Activated T-cell treated with anti-CD3 and anti-CD28 coated beads, Interleukin-2, amount 50 U/mL, for 72 hours (primary cell): Measurements from ENCODE around the gene CDH4. TPM values are rescaled to one million over a fixed set of nuclear protein-coding genes. Genes with fewer than 3 reads are reported as not detected.

Source experiments
- ATAC-seq, 2 donors: fragments of 150-1000 bp; cut with Tn5 transposase; replicated peaks in 1 of 2; 2 replicates each; pipeline ENCODE4 v1.10.0; 2021; ENCODE audit warnings: moderate library complexity in 2 of 2, mild to moderate bottlenecking in 1 of 2
- DNase-seq, 2 donors: peaks; one replicate each; pipeline ENCODE4 v3.0.0; 2021 to 2022; ENCODE audit warnings: mixed read lengths in 1 of 2
- H3K27ac Mint-ChIP-seq: one replicate; pipeline ENCODE4 v1.8.0; 2022; ENCODE audit warnings: mild to moderate bottlenecking, moderate library complexity, mixed read lengths
- H3K27me3 Mint-ChIP-seq: one replicate; pipeline ENCODE4 v1.8.0; 2022; ENCODE audit warnings: low read depth, mixed read lengths
- H3K36me3 Mint-ChIP-seq, 2 donors: one replicate each; pipeline ENCODE4 v1.8.0; 2022; ENCODE audit warnings: mixed read lengths in 2 of 2, mild to moderate bottlenecking in 1 of 2; ENCODE audit not compliant: insufficient read depth in 2 of 2
- H3K4me1 Mint-ChIP-seq: one replicate; pipeline ENCODE4 v1.8.0; 2022; ENCODE audit warnings: low read depth, mixed read lengths
- H3K4me3 Mint-ChIP-seq, 2 donors: one replicate each; pipeline ENCODE4 v1.8.0; 2022; ENCODE audit warnings: mild to moderate bottlenecking in 2 of 2, mixed read lengths in 2 of 2, moderate library complexity in 2 of 2
- H3K9me3 Mint-ChIP-seq, 2 donors: one replicate each; pipeline ENCODE4 v1.8.0; 2022; ENCODE audit warnings: mixed read lengths in 2 of 2
- total RNA-seq, 2 donors: library from RNA; stranded (reverse); gene quantifications; one replicate each; pipeline ENCODE4 v1.2.3, GENCODE V29; 2022

The CDH4 gene
- total RNA-seq, 2 donors from 2014 or later = 0.17 to 0.35 TPM

DNA sequence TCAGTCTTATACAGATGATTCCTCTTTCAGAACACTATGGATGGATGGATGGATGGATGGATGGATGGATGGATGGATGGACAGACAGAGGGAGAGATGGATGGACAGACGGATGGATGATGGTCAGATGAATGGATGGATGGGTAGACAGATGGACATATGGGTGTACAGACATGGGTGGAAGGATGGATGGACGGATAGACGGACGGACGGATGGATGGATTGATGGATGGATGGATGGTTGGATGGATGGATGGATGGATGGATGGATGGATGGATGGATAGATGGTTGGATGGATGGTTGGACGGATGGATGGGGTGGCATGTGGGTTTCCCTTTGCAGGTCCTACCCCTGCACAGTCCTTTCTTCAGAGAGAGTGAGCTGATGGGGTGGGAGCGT is 320.7 kb downstream of the CDH4 start:
- ATAC-seq (no peak), DNase-seq (no peak)
- no peaks in the 10 kb centered on the region for H3K36me3 Mint-ChIP-seq
- no peak overlapping the region for H3K4me3 Mint-ChIP-seq
- no peaks in the 10 kb centered on the region for H3K27me3 Mint-ChIP-seq
- no peaks in the 10 kb centered on the region for H3K4me1 Mint-ChIP-seq
- peaks cover 0 to 2% of the 10 kb centered on the region in 2 donors for H3K9me3 Mint-ChIP-seq
- H3K27ac Mint-ChIP-seq = no peak overlapping the region

DNA sequence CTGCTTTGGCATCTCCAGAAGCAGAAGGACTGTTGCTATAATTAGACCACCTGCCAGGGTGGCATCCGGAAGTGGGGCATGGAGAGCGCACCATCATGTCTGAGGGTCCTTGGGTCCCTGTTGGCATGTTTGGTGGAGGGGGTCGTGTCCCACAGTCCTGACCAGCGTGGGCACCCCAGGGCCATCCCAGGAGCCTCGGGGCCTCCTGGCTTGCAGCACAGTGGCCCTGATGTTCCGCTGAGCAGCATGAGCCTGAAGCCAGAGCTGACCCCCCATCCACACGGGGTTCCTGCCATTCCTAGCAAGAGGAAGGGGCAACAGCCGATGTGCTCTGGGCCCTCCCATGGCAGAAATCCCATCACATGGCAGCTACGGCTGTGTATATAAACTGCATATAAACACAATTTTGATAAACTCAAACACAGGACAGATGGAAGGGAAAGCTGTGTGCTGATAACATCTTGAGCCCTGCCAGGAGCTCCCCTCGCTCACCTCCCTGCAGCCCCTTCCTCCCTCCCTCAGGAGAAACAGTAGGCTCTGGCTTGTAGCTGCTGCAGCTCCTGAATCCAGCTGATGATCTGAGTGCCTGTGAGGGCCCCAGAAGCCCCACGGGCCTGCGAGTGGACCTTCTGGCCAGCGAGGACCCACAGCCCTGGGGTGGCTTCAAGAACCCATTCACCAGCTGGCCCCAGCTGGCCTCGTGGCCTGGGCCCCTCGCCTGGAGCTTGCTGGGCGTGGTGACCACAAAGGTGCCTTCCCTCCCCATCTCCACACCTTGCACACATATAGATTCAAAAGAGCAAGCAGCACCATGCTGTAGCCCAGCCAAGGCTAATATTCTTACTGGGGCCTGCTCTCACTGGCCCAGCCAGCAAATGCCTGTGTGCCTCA is 321.6 kb downstream of the CDH4 start:
- Mint-ChIP-seq H3K9me3 (peaks cover 0 to 2% of the 10 kb centered on the region in 2 donors), H3K27ac (no peak overlapping the region), H3K4me3 (no peak overlapping the region), H3K27me3 (no peaks in the 10 kb centered on the region), H3K36me3 (no peaks in the 10 kb centered on the region), H3K4me1 (no peaks in the 10 kb centered on the region)
- DNase-seq (no peak), ATAC-seq (no peak)

DNA sequence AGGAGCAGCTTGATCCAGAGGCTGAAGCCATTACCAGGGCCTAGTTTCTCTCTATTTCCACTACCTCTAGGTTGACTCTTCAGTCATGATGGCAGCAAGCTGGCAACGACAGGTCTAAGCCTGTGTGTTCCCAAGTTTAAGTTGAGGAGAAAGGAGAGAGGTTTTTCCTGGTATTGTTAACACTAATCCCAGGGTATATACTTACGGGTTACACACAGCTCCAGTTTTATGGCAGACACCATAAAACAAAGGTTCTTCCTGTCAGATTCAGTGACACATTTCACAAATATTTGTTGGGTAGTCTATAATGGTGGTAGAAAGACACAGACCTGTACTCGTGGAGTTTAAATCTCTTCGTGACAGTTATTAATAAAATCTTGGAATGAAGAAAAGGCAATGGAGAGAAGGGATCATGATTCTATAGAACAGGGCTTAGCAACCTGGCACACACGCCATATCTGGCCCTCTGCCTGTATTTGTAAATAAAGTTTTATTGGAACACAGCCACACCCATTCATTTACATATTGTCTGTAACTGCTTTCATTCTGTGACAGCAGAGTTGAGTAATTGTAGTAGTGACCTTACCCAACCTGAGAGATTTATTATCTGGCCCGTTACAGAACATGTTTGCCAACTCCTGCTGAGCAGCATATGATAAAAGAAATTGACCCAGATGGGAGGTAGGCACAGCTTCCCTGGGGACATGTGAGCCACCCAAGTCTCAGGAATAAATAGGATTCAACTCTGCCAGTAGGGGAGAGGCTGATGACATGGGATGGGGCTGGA is 323.3 kb downstream of the CDH4 start:
- Mint-ChIP-seq H3K9me3 (peaks cover 0 to 2% of the 10 kb centered on the region in 2 donors), H3K27me3 (no peaks in the 10 kb centered on the region), H3K27ac (no peak overlapping the region), H3K36me3 (no peaks in the 10 kb centered on the region), H3K4me1 (no peaks in the 10 kb centered on the region), H3K4me3 (no peak overlapping the region)
- DNase-seq (no peak), ATAC-seq (no peak)

DNA sequence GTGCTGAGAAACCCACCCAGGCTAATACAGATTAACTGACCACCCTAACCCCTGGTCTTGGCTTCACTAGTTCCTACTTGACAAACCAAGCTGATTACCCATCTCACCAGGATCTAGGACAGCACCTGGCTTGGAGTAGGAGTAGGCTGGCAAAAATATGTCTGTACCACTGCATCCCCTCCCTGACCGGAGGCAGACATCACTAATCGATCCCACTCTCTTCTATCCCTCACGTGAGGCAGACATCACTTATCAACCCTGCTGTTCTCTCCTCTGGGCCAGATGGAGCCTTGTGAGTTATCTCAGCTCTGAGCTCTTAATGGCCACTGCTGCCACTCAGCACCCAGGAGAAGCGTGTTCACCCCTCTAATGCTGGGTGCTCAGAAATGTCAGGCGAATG is 324.3 kb downstream of the CDH4 start:
- no peaks in the 10 kb centered on the region for H3K27me3 Mint-ChIP-seq
- DNase-seq (no peak), ATAC-seq (no peak)
- peaks cover 0 to 2% of the 10 kb centered on the region in 2 donors for H3K9me3 Mint-ChIP-seq
- H3K36me3 Mint-ChIP-seq = no peaks in the 10 kb centered on the region
- H3K4me1 Mint-ChIP-seq = no peaks in the 10 kb centered on the region
- H3K27ac Mint-ChIP-seq = no peak overlapping the region
- H3K4me3 Mint-ChIP-seq = no peak overlapping the region

DNA sequence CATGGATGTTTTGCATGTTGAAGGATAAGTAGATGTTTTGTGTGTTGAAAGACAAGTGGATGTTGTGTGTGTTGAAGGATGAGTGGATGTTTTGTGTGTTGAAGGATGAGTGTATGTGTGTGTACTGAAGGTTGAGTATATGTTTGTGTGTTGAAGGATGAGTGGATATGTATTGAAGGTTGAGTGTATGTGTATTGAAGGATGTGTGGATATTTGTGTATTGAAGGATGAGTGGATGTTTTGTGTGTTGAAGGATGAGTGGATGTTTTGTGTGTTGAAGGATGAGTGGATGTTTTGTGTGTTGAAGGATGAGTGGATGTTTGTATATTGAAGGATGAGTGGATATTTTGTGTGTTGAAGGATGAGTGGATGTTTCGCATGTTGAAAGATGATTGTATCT is 325.0 kb downstream of the CDH4 start:
- no peak for DNase-seq
- no peak overlapping the region for H3K4me3 Mint-ChIP-seq
- no peaks in the 10 kb centered on the region for H3K4me1 Mint-ChIP-seq
- H3K27me3 Mint-ChIP-seq = no peaks in the 10 kb centered on the region
- no peaks in the 10 kb centered on the region for H3K36me3 Mint-ChIP-seq
- H3K27ac Mint-ChIP-seq = no peak overlapping the region
- peaks cover 0 to 2% of the 10 kb centered on the region in 2 donors for H3K9me3 Mint-ChIP-seq
- no peak for ATAC-seq

DNA sequence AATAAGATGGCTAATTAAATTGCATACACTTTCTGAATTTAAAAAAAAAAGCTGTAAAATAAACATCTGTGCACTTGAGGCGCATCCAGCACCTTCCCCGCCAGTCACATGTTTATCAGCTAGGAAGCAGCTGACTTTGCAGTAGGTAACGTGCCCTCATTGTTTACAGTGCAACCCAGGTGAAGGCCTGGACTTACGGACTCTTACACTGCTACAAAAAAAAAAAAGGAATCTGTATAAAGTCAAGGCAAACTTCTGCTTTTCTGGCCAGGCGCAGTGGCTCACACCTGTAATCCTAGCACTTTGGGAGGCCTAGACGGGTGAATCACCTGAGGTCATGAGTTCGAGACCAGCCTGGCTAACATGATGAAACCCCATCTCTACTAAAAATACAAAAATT is 327.8 kb downstream of the CDH4 start:
- Mint-ChIP-seq H3K27ac (no peak overlapping the region), H3K4me3 (no peak overlapping the region), H3K27me3 (no peaks in the 10 kb centered on the region), H3K9me3 (no peaks in the 10 kb centered on the region), H3K4me1 (no peaks in the 10 kb centered on the region), H3K36me3 (no peaks in the 10 kb centered on the region)
- DNase-seq (no peak), ATAC-seq (no peak)

DNA sequence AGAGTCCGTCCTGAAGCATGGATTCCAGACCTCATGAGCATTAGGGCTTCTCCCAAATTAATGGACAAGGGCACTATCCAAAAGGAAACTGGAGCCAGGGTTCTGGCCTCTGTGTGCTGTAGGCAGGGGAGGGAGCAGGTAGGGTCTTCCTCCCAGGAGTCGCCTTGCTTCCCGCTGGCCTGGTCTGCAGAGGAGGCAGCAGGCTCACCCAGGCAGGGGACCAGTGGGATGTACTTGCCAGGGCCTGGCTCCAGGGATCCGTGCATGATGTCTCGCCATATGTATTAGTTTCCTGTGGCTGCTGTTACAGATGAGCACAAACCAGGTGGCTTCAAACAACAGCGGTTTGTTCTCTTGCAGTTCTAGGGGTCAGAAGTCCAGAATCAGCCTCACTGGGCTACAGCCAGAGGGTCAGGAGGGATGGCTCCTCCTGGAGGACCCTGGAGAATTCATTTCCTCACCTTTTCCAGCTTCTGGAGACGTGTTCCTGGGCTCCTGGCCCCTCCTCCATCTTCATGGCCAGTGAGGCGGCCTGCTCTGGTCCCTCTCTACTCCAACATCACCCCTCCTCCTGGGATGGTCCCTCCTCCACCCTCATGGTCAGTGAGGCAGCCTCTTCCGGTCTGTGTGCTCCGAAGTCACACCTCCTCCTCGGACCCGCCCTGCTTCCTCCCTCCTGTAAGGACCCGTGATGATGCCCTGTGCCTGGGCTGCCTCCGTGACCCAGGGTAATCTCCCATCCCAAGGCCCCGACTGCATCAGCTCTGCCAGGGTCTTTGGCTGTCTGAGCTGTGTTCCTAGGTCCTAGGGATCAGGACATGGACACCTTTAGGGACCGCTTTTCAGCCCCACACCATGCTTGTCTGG is 329.1 kb downstream of the CDH4 start:
- Mint-ChIP-seq H3K27me3 (no peaks in the 10 kb centered on the region), H3K36me3 (no peaks in the 10 kb centered on the region), H3K9me3 (no peaks in the 10 kb centered on the region), H3K4me3 (no peak overlapping the region), H3K4me1 (no peaks in the 10 kb centered on the region), H3K27ac (no peak overlapping the region)
- DNase-seq (no peak), ATAC-seq (no peak)

DNA sequence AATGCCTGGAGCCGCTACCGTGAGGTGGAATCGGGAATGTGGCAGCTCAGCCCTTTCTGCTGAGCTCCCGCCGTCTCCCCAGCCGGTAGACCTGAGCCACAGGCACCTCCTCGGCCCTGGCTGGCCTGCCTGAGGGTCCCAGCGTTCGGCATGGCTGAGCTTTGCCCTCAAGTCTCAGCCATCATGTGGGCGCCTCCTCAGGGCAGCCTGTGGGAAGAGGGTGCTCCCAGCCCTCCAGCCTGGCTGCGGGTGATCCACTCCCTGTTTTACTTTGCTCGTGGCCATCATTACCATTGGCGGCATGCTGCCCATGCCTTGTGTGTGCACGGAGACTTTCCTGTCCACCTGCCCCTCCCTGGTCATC is 329.7 kb downstream of the CDH4 start:
- H3K4me1 Mint-ChIP-seq = no peaks in the 10 kb centered on the region
- no peaks in the 10 kb centered on the region for H3K36me3 Mint-ChIP-seq
- no peak overlapping the region for H3K4me3 Mint-ChIP-seq
- no peak for ATAC-seq
- no peak overlapping the region for H3K27ac Mint-ChIP-seq
- H3K27me3 Mint-ChIP-seq = no peaks in the 10 kb centered on the region
- no peak for DNase-seq
- no peaks in the 10 kb centered on the region for H3K9me3 Mint-ChIP-seq

DNA sequence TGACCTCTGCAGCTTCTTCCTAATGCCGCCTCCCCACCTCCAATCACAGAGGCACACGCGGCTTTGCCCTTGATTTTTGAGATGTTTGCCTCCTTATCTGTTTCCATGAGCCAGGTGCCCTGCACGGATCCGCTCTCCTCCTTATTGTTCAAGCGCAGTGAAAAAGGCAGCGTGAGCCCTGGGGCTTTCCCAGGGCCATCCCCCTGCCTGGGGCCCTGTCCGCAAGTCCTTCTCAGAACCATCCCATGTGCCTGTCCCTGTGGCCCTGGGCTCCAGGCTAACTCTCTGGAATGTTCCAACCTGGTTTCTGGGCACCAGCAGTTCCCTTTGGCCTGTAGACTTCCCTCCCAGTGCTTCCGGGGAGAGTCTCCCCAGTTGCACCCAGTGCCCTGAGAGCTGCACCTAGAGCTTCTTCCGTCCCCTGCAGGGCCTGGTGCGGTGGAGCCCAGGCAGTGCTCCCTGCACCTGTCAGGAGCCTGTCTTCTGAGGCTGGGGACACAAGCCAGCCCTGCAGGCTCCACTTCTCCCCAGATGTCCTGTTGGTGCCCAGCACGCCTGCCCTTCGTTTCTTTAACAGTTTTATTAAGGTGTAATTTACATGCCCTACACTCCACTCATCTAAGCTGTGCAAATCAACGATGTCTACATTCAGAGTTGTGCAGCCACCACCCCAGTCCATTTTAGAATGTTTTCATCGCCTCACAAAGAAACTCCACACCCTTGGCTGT is 330.3 kb downstream of the CDH4 start:
- H3K36me3 Mint-ChIP-seq = no peaks in the 10 kb centered on the region
- ATAC-seq = no peak

DNA sequence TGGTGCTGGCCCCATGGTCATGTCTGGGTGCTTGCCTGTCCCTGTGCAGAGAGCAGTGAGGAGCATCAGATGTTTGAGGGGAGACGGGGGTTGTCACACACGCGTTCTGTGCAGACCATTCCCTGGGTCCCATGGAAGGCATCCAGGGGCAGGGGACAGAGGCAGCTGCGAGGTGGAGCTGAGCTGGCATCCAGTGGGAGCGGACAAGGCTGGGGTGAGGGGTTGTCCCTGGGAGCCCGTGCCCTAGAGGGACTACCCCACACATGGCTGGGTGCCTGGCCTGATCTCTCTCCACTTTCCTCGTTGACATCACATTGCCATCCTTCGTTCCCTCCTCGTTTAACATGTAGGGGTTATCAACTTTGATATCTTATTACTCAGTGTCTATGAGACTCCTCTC is 331.3 kb downstream of the CDH4 start:
- ATAC-seq (no peak), DNase-seq (no peak)
- Mint-ChIP-seq H3K4me1 (no peaks in the 10 kb centered on the region), H3K9me3 (no peaks in the 10 kb centered on the region), H3K4me3 (no peak overlapping the region), H3K36me3 (no peaks in the 10 kb centered on the region), H3K27me3 (no peaks in the 10 kb centered on the region), H3K27ac (no peak overlapping the region)

More for the DNA sequence above, 330.3 kb downstream of the CDH4 start:
- DNase-seq = no peak
- no peaks in the 10 kb centered on the region for H3K4me1 Mint-ChIP-seq
- H3K27me3 Mint-ChIP-seq = no peaks in the 10 kb centered on the region
- H3K4me3 Mint-ChIP-seq = no peak overlapping the region
- H3K27ac Mint-ChIP-seq = no peak overlapping the region
- H3K9me3 Mint-ChIP-seq = no peaks in the 10 kb centered on the region

DNA sequence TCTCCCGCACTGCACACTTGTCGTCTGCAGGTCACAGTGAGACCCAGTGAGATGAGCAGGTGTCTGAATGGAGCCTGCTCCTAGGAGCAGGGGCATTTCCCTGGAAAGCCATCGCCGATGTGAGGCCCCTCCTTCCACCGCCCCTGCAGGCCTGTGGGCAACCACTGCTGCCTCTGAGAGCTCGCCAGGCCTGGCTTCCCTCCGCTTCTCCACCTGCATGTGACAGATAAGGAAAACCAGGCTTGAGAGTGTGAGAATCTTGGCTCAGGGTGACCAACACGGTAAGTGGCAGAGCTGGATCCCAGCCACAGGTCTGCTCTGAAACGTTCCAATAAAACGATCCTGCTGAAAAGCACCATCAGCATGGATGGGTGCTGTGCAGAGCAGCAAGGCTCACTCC is 332.8 kb downstream of the CDH4 start:
- H3K4me1 Mint-ChIP-seq = no peaks in the 10 kb centered on the region
- H3K9me3 Mint-ChIP-seq = no peaks in the 10 kb centered on the region
- H3K27ac Mint-ChIP-seq = no peak overlapping the region
- no peaks in the 10 kb centered on the region for H3K36me3 Mint-ChIP-seq
- H3K27me3 Mint-ChIP-seq = peaks cover 6% of the 10 kb centered on the region
- no peak for ATAC-seq
- no peak for DNase-seq
- no peak overlapping the region for H3K4me3 Mint-ChIP-seq

DNA sequence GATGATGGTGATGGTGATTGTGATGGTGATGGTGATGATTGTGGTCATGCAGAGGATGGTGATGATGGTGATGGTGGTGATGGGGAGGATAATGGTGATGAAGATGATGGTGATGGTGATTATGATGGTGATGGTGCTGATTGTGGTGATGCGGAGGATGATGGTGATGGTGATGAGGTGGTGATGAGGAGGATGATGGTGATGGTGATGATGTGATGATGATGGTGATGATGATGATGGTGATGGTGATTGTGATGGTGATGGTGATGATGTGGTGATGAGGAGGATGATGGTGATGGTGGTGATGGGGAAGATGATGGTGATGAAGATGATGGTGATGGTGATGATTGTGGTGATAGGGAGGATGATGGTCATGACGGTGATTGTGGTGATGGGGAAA is 333.7 kb downstream of the CDH4 start:
- H3K36me3 Mint-ChIP-seq = no peaks in the 10 kb centered on the region
- no peak overlapping the region for H3K27ac Mint-ChIP-seq
- DNase-seq (no peak), ATAC-seq (no peak)
- no peak overlapping the region for H3K4me3 Mint-ChIP-seq
- no peaks in the 10 kb centered on the region for H3K9me3 Mint-ChIP-seq
- no peaks in the 10 kb centered on the region for H3K4me1 Mint-ChIP-seq
- H3K27me3 Mint-ChIP-seq = peaks cover 6% of the 10 kb centered on the region
